ENCODE data around the gene TAF10.

Gene TAF10

DNA sequence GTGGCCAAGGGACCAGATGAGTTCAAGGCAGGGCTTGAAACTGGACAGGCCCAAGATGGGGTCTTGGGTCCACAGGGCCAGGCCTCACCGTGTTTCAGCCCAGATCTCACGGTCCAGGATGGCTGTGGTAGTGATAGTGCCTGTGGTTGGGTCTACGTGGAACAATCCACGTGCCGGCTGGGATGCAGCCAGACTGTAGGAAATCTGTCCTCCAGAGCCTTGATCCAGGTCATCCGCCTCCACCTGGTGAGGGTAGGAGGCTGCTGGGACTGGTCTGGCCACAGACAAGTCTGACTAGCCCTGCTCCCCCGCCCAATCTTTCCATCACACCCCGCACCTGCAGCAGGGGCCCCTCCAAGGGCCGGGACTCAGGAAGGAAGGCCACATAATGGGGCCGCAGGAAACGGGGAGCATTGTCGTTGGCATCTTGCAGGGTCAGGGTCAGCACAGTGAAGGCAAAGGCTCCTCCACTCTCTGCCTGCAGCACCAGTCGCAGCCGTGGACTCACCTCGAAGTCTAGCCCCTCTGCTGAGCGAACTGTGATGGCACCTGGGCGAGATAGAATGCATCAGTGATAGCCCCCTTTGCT lies 13.9 kb upstream of the TAF10 start:
- H3K9me3 Mint-ChIP-seq = no peaks in the 10 kb centered on the region
- peaks cover 5% of the 10 kb centered on the region for H3K36me3 Mint-ChIP-seq (ENCODE audit: insufficient read depth)
- H3K4me3 Mint-ChIP-seq = peak overlapping the region in 1 of 2 donors; percentile 39
- DNase-seq (no peak), ATAC-seq (replicated peaks) (no peak)
- H3K27me3 Mint-ChIP-seq = no peaks in the 10 kb centered on the region
- peaks cover 9 to 10% of the 10 kb centered on the region in 2 donors for H3K4me1 Mint-ChIP-seq (ENCODE audit: low read depth in 2 of 2)
- H3K27ac Mint-ChIP-seq = no peak overlapping the region

GRCh38 chr11:6625156-6625831 lies 13.3 kb upstream of the TAF10 start:
- Mint-ChIP-seq H3K36me3 (ENCODE audit: insufficient read depth) (peaks cover 5% of the 10 kb centered on the region), H3K27me3 (no peaks in the 10 kb centered on the region), H3K27ac (no peak overlapping the region), H3K9me3 (no peaks in the 10 kb centered on the region), H3K4me1 (ENCODE audit: low read depth in 2 of 2) (peaks cover 9 to 10% of the 10 kb centered on the region in 2 donors), H3K4me3 (no peak overlapping the region)
- DNase-seq (no peak), ATAC-seq (replicated peaks) (no peak)

DNA sequence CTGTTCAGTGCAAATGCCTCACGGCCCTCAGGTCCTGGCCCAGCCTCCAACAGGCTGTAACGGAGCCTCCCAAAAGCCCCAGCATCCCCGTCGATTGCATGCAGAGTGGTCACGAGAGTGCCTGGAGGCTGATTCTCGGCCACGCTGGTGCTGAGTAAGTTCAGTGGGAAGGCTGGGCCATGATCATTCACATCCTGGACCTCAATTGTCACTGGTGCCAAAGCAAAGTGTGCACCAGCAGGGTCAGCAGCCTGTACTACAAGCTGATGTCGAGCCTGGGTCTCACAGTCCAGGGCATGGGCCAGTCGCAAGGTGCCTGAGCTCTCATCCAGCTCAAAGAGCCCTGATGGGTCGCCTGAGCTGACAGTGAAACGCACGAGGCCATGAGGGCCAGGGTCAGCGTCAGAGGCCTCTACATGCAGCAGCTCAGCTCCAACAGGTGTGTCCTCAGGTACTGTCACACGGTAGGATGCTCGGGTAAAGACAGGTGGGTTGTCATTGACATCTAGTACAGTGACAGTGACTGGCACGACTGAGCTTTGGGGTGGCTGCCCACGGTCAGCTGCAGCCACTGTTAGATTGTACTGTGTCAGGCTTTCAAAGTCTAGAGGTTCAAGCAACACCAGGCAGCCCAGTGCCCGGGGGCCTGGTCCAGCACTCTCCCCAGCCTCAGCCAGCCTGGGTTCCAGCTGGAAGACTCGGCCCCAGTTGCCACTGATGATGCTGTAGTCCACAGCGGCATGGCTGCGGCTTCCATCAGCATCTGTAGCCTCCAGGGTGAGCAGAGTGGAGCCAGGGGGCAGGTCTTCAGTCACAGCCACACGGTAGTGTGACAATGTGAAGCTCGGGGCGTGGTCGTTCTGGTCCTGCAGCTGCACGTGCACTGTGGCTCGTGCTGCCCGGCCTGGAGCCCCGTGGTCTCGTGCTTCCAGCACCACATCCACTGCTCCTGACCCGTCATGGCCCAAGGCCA lies 11.7 kb upstream of the TAF10 start:
- ATAC-seq (replicated peaks) (no peak), DNase-seq (no peak)
- H3K9me3 Mint-ChIP-seq = no peaks in the 10 kb centered on the region
- H3K27ac Mint-ChIP-seq = no peak overlapping the region
- no peak overlapping the region for H3K4me3 Mint-ChIP-seq
- peaks cover 9 to 10% of the 10 kb centered on the region in 2 donors for H3K4me1 Mint-ChIP-seq (ENCODE audit: low read depth in 2 of 2)
- H3K27me3 Mint-ChIP-seq = no peaks in the 10 kb centered on the region
- peaks cover 5% of the 10 kb centered on the region for H3K36me3 Mint-ChIP-seq (ENCODE audit: insufficient read depth)

DNA sequence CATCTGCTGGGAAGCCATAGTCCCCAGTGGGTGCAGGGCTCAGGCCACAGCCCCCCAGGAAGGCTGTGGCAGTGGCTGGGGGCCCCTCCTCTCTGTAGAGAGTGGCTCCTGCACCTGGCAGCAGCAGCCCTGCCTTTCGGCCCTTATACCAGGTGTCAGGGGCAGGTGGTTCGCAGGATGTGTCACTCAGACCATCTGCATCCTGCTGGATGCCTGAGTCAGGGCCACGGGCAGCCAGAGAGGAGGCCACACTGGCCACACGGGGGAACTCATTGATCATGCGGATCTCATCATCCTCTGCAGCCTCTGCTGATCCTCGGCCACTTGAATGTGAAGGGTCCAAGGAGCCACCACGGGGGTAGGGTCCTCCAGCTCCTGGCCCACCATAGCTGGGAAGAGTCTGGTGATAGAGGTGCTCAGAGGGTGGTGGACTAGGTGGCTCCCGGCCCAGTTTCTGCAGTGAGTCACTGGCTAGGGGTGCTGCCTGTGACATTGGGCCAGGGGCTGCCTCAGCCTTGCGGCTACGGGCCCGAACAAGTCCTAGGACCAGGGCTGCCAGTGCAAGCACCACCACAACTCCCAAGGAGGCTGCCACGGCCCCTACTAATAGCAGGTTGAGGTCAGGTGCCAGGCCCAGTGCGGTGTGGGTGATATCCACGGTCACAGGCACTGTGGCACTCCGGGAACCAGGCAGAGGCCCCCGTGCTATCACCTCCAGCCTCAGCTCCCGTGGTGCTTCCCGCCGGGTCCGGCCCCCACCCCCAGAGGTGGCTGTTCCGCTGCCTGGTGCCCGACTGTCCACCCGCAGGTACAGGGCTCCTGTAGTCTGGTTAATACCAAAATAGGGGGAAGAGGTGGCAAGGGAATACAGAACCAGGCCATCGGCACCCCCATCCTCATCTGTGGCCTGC lies 10.5 kb upstream of the TAF10 start:
- H3K9me3 Mint-ChIP-seq = no peaks in the 10 kb centered on the region
- peaks cover 9% of the 10 kb centered on the region for H3K36me3 Mint-ChIP-seq (ENCODE audit: insufficient read depth)
- no peak for ATAC-seq (replicated peaks)
- DNase-seq = no peak
- no peaks in the 10 kb centered on the region for H3K27me3 Mint-ChIP-seq
- H3K4me3 Mint-ChIP-seq = no peak overlapping the region
- H3K27ac Mint-ChIP-seq = no peak overlapping the region
- H3K4me1 Mint-ChIP-seq (ENCODE audit: low read depth in 2 of 2) = peaks cover 11% of the 10 kb centered on the region in 2 donors

DNA sequence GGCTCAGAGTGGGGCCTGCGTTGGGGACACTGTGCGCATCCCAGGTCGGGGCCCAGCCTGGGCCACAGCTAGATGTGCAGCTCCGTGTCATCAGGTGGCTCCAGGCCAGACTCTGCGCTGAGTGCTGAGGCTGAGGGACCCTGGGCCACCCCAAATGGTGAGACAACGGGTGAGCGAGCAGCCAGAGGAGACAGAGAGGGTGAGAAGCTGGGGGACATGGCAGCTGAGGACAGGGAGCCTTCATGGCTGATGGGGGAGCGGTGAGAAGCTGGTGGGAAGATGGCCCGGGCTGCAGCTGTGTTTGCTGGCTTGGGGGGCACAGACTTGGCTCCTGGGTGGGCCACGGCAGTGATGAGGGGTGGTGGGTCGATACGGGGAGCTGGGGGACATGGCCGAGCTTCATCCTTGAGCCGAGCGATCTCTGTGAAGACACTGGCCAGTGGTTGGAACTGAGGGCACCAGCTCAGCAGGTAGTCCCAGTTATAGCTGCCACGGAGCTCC lies 9.7 kb upstream of the TAF10 start:
- Mint-ChIP-seq H3K27ac (no peak overlapping the region), H3K4me1 (ENCODE audit: low read depth in 2 of 2) (peaks cover 8 to 11% of the 10 kb centered on the region in 2 donors), H3K4me3 (no peak overlapping the region), H3K27me3 (no peaks in the 10 kb centered on the region), H3K36me3 (ENCODE audit: insufficient read depth) (peaks cover 9% of the 10 kb centered on the region), H3K9me3 (no peaks in the 10 kb centered on the region)
- ATAC-seq (replicated peaks) (no peak), DNase-seq (no peak)

- Mint-ChIP-seq H3K27ac (no peak overlapping the region), H3K9me3 (no peaks in the 10 kb centered on the region), H3K27me3 (no peaks in the 10 kb centered on the region), H3K36me3 (ENCODE audit: insufficient read depth) (peaks cover 15% of the 10 kb centered on the region), H3K4me1 (ENCODE audit: low read depth in 2 of 2) (peaks cover 12 to 16% of the 10 kb centered on the region in 2 donors), H3K4me3 (no peak overlapping the region)
- DNase-seq (no peak), ATAC-seq (replicated peaks) (no peak)
These were observed 8.6 kb upstream of the TAF10 start for GRCh38 chr11:6620636-6621035.

GRCh38 chr11:6619004-6619745 lies 7.2 kb upstream of the TAF10 start, which contains the start of gene TPP1:
TPP1 (minus strand) TSS chr11:6619422; CDS start chr11:6619400, 22 bp downstream.
- H3K27ac Mint-ChIP-seq = no peak within 1 kb of the TSS
- peaks cover 16% of the 10 kb centered on the region for H3K36me3 Mint-ChIP-seq (ENCODE audit: insufficient read depth)
- no peaks in the 10 kb centered on the region for H3K9me3 Mint-ChIP-seq
- ATAC-seq (replicated peaks) (peak; percentile 95), DNase-seq (peak; percentile 92 to 97 (median 93))
- no peak within 1 kb of the TSS for H3K4me3 Mint-ChIP-seq
- peaks cover 15 to 19% of the 10 kb centered on the region in 2 donors for H3K4me1 Mint-ChIP-seq (ENCODE audit: low read depth in 2 of 2)
- no peaks in the 10 kb centered on the region for H3K27me3 Mint-ChIP-seq

DNA sequence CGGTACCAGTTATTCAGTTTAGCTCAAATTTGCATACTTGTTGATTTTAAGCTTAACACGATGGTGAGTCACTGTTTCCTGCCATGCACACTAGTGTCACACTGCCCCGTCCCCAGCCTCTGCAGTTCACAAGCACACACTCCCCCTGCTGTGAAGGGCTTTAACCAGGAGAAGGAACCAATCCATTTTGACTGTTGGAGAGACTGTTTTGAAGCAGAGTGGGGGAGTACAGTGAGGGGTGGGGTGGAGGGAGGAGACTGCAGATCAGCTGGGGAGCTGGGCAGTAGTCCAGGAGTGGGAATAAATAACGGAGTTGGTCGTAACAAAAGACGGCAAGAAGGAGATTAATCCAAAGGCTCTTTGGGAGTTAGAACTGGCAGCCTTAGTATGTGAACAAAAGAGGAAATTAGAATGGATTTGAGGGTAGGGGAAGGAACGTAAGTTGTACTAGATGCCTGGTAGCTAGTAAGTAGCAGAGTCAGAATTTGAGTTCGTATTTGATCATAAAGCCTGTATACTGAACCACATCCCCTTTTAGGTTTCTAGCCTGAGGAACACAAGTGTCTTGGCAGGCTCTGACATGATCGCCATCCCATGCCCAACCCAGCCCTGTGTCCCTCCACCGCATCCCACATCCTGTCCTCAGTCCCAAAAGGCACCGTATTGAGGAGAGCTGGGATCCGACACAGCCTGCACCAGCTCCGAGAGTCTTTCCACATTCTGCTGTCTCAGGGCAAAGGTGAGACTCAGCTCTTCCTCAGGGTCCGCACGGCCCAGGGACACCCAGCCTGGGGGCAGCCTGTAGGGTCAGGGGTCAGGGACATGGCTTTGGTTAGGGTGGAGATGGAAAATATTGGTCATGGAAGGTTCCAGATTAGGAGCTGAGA lies 6.3 kb upstream of the TAF10 start:
- no peaks in the 10 kb centered on the region for H3K27me3 Mint-ChIP-seq
- H3K4me3 Mint-ChIP-seq = no peak overlapping the region
- H3K4me1 Mint-ChIP-seq (ENCODE audit: low read depth in 2 of 2) = peaks cover 15 to 19% of the 10 kb centered on the region in 2 donors
- peaks cover 12% of the 10 kb centered on the region for H3K36me3 Mint-ChIP-seq (ENCODE audit: insufficient read depth)
- ATAC-seq (replicated peaks) = peak; percentile 62
- H3K27ac Mint-ChIP-seq = no peak overlapping the region
- DNase-seq = peak; percentile 44 to 53 (median 50)
- H3K9me3 Mint-ChIP-seq = no peaks in the 10 kb centered on the region

GRCh38 chr11:6617315-6617781 lies 5.3 kb upstream of the TAF10 start:
- peak overlapping the region in 1 of 2 donors; percentile 16 for H3K27ac Mint-ChIP-seq
- DNase-seq = no peak
- peaks cover 15 to 19% of the 10 kb centered on the region in 2 donors for H3K4me1 Mint-ChIP-seq (ENCODE audit: low read depth in 2 of 2)
- no peak overlapping the region for H3K4me3 Mint-ChIP-seq
- H3K36me3 Mint-ChIP-seq (ENCODE audit: insufficient read depth) = peaks cover 12% of the 10 kb centered on the region
- ATAC-seq (replicated peaks) = no peak
- H3K9me3 Mint-ChIP-seq = no peaks in the 10 kb centered on the region
- no peaks in the 10 kb centered on the region for H3K27me3 Mint-ChIP-seq

GRCh38 chr11:6616596-6617250 lies 4.7 kb upstream of the TAF10 start:
- Mint-ChIP-seq H3K4me1 (ENCODE audit: low read depth in 2 of 2) (peaks cover 15 to 19% of the 10 kb centered on the region in 2 donors), H3K27ac (peak overlapping the region; percentile 16 to 59), H3K36me3 (ENCODE audit: insufficient read depth) (peaks cover 12% of the 10 kb centered on the region), H3K4me3 (no peak overlapping the region), H3K27me3 (no peaks in the 10 kb centered on the region), H3K9me3 (no peaks in the 10 kb centered on the region)
- ATAC-seq (replicated peaks) = no peak
- DNase-seq = no peak

Measured in effector memory CD8-positive, alpha-beta T cell (primary cell).